ENCODE results near the gene DISC1.

DNA sequence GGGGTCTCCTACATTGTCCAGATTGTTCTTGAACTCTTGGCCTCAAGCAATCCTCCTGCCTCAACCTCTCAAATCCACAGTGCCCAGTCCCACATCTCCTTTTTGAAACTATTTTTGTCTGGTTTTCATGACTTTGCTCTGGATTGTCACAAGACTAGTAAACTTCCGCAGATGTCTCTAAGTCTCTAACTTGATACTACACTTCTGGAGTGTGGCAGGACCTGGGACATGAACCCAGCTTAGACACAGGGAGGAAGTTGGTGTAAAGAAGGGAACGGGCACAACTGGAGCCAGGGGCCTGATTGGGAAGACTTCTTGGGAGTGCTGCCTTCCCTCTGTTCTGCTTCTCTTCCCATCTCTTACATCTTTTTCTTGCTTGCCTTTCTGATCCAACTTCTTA, 16.2 kb upstream of the DISC1 start:
- TF ChIP-seq, protein P1, sequence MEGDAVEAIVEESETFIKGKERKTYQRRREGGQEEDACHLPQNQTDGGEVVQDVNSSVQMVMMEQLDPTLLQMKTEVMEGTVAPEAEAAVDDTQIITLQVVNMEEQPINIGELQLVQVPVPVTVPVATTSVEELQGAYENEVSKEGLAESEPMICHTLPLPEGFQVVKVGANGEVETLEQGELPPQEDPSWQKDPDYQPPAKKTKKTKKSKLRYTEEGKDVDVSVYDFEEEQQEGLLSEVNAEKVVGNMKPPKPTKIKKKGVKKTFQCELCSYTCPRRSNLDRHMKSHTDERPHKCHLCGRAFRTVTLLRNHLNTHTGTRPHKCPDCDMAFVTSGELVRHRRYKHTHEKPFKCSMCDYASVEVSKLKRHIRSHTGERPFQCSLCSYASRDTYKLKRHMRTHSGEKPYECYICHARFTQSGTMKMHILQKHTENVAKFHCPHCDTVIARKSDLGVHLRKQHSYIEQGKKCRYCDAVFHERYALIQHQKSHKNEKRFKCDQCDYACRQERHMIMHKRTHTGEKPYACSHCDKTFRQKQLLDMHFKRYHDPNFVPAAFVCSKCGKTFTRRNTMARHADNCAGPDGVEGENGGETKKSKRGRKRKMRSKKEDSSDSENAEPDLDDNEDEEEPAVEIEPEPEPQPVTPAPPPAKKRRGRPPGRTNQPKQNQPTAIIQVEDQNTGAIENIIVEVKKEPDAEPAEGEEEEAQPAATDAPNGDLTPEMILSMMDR (IDR thresholded peaks at IDR 0.05) = no peak
- TF ChIP-seq POLR2A (IDR thresholded peaks at IDR 0.05) = no peak
